ENCODE measurements around the gene PBX3.

The PBX3 gene

GRCh38 chr9:125985142-125985997 is 238.2 kb downstream of the PBX3 start:
- no peak for DNase-seq

DNA sequence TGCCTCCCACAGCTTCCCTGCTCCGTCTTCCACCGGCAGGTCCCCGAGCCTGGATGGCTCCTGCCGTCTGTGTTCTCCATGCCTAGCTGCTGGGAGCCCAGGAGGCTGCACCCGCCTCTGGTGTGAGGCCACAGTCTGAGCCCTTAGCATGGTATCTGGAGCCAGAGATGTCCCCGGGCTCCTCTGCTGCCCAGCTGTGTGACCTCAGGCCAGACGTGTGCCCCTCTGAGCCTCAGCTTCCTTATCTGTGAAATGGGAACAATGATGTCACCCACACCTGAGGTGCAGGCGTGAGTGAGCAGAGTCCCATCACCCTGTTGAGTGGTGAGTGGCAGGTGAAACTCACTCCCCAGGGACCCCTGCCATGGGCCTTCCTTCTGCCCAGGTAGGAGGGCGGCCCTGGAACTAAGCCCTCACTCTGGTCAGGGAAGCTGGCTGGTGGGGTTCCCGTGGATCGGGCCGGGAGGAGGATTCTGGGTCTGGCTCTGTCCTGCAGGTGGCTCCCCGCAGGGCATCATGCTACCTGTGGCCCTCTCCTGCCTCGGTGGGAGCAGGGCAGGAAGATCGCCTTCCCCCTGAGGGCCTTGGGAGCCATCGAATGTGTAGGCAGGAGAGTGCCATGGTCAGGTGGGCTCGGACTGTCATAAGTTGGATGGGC is 239.0 kb downstream of the PBX3 start:
- no peak for DNase-seq

GRCh38 chr9:125986966-125987365 is 239.8 kb downstream of the PBX3 start:
- DNase-seq = no peak

DNA sequence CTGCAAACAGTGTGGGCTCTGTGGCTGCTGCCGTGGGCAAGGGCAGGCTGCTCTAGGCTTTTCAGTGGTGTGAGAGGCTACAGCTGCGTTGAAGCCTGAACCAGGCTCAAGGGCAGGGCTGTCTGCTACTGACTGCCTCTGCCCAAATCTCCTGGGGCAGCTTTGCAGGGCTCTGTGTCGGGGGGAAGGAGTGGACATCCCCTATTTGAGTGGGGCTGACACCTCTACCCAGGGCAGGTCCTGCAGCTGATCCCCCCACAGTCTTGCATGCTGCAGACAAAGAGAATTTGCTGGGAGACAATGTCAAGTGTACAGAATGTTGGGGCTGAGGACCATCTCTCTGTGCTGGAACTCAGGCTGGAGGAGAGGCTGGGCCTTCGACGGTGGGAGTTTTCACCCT is 240.2 kb downstream of the PBX3 start:
- DNase-seq = no peak

- no peak for DNase-seq
These were observed 241.4 kb downstream of the PBX3 start for GRCh38 chr9:125988479-125989050.

- no peak for DNase-seq
These were observed 241.9 kb downstream of the PBX3 start for GRCh38 chr9:125989090-125989501.

GRCh38 chr9:125989524-125990180 is 242.5 kb downstream of the PBX3 start:
- no peak for DNase-seq

DNA sequence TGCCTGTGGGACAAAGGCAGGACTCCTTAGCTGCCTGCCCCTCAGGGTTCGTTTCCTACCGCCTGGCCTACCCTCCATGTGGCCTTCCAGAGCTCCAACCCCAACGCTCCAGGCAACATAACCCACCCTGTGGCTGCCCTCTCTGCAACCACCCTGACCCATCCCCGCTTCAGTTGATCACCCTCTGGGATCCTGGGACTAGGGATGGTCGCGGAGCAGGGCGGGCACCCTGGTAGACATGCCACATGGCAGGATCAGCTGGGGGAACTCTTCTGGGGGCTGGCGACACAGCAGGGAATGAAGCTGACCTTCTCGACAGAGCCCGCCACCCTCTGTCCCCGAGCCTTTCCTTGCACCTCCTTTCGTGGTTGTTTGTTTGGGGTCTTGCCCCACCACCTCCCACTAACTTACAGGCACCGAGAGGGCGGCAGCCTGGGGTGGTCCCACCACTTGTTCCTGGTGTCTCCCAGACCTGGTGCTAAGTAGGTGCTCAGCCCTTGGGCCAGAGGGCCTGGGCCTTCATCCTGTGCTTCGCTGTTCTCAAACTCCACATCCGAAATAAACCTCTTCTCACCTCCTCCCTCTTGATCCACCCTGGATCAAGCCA is 243.1 kb downstream of the PBX3 start:
- DNase-seq = no peak

DNA sequence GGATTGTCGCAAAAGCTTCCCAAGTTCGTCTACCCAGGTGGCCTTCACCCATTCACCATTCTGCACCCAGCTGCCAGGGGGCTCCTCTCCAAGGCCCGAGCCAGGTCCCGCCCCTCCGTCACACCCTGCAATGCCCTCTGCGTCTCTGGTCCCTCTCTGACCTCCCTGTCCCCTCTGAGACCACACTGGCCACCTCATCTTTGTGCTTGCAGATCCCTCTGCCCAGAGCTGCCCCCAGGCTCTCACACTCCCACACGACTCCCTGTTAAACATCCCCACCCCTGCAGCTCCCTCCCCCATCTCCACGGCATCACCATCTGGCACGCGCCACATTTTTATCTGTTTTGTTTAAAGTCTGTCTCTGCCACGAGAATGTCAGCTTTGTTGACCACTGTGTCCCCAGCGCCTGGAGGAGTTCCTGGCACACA is 243.6 kb downstream of the PBX3 start:
- no peak for DNase-seq

GRCh38 chr9:125991886-125992529 is 244.8 kb downstream of the PBX3 start:
- no peak for DNase-seq

DNA sequence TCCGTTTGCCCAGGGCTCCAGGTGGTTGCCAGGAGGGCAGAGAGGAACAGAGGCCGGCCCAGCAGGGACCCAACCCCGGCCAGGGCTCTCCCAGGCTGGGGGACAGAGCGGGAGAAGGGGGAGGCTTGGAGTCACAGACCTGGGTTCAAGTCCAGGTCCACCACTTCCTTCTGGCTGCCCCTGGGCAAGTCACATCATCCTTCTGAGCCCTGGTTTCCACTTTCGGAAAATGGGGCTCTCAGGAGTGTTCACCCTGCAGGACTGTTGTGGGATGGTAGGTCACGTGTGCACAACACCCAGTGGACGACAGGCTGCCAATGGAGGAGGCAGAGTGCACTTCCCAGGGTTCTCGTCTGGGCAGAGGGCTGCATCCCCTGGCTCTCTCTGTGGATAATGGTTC is 245.4 kb downstream of the PBX3 start:
- no peak for DNase-seq

DNA sequence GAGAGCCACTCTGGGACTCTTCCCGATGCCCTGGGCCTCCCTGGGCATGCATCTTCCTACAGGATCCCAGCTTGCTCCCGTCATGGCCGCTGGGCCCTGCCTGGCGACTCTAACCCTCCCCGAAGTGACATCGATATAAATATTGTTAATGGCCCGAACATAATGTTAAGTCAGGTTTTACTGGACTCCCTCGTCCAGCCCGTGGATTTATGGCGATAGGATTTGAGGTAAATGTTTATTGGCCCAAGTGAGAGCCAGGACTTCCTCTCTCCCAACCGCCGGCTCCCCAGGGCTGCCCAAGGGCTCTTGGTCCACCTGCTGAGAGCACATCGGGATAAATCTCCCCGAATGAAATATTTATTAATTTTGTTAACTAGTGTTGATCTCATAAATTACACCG is 246.3 kb downstream of the PBX3 start:
- no peak for DNase-seq

DNA sequence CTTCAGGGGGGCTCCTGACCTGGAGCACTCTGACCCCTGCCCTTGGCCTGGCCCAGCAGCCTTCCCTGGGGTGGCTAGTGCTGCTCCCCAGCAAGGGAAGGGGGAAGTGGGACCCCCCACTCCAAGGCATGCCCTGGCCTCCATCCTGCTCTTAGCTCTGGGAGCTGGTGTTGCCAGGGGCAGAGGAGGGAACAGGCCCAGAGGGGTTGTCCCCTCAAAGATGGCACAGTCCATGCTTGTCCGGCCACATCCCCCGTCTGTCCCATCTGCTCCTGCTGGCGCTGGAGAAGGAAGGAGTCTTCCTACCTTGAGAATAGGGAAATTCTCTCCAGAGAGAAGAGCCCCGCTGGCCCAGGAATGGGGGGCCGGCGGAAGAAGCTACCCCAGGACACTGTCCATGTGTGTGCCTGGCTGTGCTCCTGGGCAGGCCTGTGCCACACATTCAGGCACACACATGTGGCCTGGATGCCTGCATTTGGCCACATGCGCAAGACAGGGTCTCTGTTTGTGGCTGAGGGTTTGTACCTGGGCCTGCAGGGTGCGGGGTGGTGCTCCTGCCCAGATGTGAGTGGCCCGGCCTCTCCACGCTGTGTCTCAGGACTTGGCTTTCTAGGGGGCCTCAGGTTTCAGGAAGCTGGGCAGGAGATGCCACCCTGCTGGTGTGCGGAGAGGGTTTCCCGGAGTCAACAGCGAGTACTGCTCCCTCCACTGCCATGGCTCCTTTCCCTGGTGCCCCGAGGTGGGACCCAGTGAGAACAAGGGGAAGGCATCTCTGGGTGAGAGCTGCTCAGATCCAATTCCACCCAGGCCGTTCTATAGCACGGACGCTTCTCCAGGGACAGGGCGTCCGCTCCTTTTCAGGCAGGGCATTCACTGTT is 247.1 kb downstream of the PBX3 start:
- DNase-seq = no peak

GRCh38 chr9:125995006-125995405 is 247.8 kb downstream of the PBX3 start:
- DNase-seq = no peak

- DNase-seq = no peak
These were observed 248.5 kb downstream of the PBX3 start for GRCh38 chr9:125995706-125996105.

- no peak for DNase-seq
These were observed 249.6 kb downstream of the PBX3 start for GRCh38 chr9:125996791-125997190.

GRCh38 chr9:125997196-125997823 is 250.1 kb downstream of the PBX3 start:
- DNase-seq = no peak

- no peak for DNase-seq
These were observed 251.8 kb downstream of the PBX3 start for GRCh38 chr9:125998837-125999503.

DNA sequence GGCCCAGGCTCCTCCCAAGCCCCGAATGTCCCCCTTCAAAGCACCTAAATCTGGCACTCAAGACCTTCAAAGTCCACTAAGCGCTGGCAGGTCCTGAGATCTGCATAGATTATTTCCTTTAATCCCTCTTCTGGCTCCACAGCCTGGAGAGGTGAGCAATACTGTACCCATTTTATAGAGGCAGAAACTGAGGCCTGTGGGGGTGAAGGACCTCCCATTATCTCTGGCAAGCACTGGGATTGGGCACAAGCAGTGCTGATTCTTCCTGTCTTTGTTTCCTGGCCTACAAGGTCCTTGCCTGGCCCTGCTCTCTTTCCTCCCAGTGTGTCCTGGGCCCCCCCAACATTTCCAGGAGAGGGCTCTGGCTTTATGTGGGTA is 252.3 kb downstream of the PBX3 start:
- DNase-seq = no peak

- DNase-seq = no peak
These were observed 253.1 kb downstream of the PBX3 start for GRCh38 chr9:126000256-126000655.

All from stimulated activated naive CD4-positive, alpha-beta T cell (primary cell).